Measurements from ENCODE around the gene KRCC1.
"Not testable (repeated sequence)": the region's sequence is repeated elsewhere in the genome, so short reads cannot be mapped to it uniquely, and the experiment has no call there.

KRCC1 gene

DNA sequence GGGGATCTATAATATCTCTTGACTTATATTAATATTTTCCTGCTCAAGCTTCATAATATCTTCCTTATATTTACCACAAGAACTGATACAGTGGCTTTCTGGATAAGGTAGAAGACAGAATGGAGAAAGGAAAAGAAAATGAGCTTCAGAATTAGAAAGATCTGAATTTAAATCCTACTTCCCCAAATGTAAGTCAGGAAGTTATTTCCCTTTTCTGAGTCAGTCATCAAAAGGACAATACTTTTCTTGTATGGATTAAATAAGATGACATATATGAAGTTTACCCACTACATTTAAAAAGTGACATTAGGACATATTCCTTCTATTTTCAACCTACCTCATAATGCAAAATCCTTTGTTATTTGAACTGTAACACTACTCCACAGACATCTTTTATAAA lies 19.0 kb downstream of the KRCC1 start:
- no peak for DNase-seq

- DNase-seq, result no peak
These were observed 19.4 kb downstream of the KRCC1 start for GRCh38 chr2:88036182-88036581.

DNA sequence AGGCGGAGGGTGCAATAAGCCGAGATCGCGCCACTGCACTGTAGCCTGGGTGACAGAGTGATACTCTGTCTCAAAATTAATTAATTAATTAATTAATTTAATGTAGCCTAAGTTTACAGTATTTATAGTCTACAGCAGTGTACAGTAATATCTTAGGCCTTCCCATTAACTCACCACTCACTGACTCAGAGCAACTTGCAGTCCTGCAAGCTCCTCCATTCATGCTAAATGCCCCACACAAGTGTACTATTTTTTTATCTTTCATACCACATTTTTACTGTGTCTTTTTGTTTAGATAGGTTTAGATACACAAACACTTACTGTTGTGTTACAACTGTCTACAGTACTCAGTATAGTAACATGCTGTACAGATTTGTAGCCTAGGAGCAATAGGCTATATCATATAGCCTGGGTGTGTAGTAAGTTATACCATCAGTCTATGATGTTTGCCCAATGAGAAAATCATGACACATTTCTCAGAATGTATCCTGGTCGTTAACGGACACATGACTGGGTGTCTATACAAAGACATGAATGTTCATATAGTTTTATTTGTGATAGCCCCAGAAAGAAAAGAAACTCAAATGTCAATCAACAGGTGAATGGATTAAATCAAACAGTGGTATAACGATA lies 23.4 kb downstream of the KRCC1 start:
- no peak for DNase-seq

GRCh38 chr2:88028931-88029330 lies 26.7 kb downstream of the KRCC1 start:
- no peak for DNase-seq

- DNase-seq, result no peak
These were observed 27.7 kb downstream of the KRCC1 start for GRCh38 chr2:88027697-88028389.

DNA sequence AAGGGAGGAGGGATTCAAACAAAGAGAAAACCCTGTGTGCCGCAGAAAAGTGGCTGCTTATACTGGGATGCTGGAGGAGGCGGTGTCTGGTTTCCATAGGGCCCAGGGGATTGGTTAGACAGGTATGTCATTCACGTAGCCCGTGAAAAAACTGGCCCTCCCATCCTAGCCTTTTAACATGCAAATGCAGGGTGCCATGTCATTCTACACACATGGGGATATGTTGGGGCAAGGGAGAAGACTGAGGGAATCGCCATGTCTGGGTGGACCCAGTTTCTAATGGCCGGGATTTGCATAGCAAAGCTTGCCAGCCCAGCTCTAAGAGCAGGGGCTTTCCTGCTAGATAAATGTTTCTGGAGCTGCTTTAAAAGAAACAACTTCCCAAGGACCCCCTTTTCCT lies 31.1 kb downstream of the KRCC1 start:
- no peak for DNase-seq

DNA sequence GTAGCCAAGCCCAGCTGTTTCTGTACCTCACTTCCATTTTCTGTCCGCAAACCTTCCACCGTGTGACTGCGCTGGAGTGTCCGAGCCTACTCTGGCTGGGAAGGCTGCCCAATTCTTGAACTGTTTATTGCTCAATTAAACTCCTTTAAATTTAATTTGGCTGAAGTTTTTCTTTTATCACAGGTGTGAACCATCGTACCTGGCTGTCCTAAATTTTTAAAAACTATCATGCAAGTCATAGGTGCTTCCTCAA lies 33.0 kb downstream of the KRCC1 start:
- no peak for DNase-seq

DNA sequence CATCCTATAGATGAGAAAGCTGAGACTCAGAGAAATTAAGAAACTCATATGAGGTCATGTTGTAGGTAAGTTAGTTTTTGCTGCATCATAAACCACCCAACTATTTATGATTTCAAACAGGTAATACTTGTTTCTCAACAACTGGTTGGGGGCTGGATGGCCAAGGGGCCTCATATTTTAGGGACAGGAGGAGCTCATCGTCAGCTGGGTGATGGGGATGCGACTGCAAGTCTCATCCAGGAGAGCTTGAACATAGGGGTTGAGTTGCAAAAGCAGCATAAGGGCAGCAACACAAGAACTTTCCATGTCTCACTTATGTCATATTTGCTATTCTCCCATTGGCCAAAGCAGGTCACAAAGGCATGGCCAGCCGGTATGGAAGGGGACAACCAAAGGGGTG lies 35.6 kb downstream of the KRCC1 start:
- DNase-seq, result no peak

DNA sequence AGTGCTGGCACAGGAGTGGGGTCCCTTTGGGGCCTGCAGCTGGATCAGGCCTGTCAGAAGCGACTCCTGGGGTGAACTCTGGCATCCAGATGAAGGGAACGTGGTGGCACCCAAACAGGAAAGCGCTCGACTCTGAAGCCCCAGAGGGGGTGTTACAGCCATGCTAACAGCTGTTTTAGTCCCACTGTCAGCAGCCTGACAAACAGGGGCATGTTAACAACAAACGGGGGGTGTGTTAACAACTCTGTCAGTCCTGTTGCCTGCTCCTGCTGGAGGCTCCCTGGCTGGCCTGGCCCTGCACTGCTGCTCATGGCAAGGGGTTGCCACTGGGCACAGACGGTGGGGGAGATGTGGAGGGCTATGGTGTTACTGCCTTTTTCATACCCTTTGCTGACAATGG lies 36.7 kb downstream of the KRCC1 start:
- no peak for DNase-seq

DNA sequence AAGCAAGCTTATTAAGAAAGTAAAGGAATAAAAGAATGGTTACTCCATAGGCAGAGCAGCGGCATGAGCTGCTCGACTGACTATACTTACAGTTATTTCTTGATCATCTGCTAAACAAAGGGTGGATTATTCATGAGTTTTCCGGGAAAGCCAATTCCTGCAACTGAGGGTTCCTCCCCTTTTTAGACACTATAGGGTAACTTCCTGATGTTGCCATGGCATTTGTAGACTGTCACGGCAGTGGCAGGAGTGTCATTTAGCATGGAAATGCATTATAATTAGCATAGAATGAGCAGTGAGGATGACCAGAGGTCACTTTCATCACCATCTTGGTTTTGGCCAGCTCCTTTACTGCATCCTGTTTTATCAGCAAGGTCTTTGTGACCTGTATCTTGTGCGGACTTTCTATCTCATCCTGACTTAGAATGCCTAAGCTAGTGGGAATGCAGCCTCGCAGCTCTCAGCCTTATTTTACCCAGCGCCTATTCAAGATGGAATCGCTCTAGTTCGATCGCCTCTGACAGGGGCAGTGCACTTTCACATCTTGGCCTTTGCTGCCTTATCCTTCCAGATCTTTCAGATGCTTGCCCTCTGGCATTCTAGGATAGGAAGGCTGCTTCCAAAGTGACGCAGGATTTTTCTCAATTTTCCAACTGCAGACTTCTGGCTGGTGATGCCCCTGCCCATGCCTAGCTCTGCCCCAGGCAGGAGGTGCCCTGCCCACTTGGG lies 37.3 kb downstream of the KRCC1 start:
- not testable (repeated sequence) for DNase-seq

GRCh38 chr2:88017780-88018038 lies 37.9 kb downstream of the KRCC1 start:
- DNase-seq, result not testable (repeated sequence)

- no peak for DNase-seq
These were observed 38.4 kb downstream of the KRCC1 start for GRCh38 chr2:88016960-88017779.

GRCh38 chr2:88016086-88016959 lies 39.3 kb downstream of the KRCC1 start, which contains the start of gene RNU2-63P:
TSS of gene RNU2-63P (minus strand) at chr2:88016547.
- DNase-seq, result peak; percentile 67

DNA sequence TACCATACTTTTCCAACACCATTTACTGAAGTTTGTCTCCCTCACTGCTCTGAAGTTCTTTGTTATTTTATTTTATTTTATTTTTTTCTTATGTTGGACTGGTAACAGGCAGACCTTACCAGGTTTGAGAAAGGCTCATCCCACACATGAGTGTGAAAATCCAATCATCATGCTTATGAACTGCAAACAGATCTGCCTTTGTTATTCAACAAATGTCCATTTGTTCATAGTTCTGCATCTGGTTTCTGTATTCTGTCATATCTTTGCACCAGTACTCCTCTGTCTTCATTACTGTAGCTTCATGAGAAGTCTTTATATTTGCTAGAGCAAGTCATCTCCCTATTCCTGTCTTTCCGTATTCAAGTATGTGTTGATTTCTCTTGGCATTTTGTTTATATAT lies 44.6 kb downstream of the KRCC1 start:
- no peak for DNase-seq

- DNase-seq, result no peak
These were observed 45.4 kb downstream of the KRCC1 start for GRCh38 chr2:88010136-88010535.

GRCh38 chr2:88006912-88007439 lies 48.6 kb downstream of the KRCC1 start:
- DNase-seq, result no peak

DNA sequence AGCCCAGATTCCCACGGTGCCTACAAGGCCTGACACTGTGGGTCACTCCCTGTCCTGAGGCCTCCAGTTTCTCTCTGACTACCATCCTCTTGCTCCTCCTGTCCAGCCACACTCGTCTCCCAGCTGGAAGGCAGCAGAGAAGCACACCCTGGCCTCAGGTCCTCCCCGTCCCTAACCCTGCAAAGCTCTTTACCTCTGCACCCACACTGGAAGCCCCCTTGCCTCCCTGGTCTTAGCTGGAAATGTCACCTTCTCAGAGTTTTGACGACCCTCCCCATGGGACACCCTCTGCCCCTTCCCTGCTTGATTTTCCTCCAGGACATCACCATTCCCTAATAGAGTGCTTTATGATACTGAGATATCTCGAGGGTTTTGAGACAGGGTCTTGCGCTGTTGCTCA lies 49.8 kb downstream of the KRCC1 start:
- DNase-seq, result no peak

DNA sequence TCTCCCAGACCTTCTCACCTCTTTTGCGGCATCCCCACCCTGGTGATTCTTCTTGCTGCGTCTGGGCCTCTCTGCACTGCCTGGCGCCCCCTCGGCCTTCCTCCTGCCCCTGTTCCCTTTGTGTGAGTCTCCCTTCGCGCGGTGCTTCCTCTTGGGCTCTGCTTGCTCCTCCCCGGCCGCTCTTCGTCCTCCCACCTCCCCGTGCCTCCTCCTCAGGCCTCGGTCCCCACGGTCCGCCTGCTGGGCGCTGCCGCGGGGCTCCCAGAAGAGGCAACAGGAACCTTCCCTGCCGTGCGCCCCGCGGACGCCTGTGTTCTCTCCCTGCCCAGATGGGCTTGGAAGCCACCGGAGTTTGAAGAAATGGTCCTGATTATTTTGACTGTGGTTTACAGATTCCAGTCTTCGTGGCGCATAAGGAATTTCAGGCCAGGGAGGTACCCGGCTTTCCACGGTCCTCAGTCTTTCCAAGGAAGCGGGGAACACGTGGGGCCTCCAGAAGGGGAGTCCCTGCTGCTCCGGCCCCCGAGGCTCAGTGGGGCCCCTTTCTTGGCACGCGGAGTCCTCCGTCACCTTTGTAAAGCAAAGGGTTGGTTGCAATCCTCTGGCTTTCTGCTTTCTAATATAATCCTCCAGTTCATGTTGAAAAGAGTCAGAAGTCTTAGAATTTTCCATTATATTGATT lies 52.4 kb downstream of the KRCC1 start:
- no peak for DNase-seq

DNA sequence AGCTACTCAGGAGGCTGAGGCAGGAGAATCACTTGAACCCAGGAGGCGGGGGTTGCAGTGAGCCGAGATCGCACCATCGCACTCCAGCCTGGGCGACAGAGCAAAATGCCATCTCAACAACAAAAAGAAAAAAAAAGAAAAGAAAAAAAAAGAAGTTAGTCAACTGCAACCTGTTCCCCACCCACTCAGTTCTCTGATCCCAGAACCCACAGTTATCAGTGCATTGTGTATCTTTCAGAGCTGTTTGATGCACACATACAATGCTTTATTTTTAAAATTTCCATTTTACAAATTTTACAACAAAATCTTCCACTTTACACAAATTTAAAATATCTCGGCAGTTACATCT lies 53.2 kb downstream of the KRCC1 start:
- DNase-seq, result no peak

- not testable (repeated sequence) for DNase-seq
These were observed 55.1 kb downstream of the KRCC1 start for GRCh38 chr2:88000474-88000873.

DNA sequence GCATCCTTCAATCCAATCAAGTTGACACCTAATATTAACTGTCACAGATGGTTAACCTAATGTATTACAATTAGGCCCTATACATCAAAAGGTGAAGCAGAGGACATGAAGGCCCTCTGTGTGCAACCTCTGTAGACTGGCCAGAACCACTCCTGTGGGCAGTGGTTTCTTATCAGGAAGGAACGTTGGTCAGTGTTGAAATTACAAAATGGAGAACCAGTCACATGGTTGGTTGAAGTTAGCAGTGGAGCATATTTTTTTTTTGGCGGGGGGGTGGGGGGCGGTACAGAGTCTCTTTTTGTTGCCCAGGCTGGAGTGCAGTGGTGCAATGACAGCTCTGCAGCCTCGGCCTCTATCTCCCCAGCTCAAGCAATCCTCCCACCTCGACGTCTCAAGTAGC lies 59.0 kb downstream of the KRCC1 start:
- no peak for DNase-seq

GRCh38 chr2:87995756-87996155 lies 59.8 kb downstream of the KRCC1 start:
- DNase-seq, result no peak
